HepG2 (cell line): Measurements from ENCODE around the gene SALL2. TPM values are rescaled to one million over a fixed set of nuclear protein-coding genes. Genes with fewer than 3 reads are reported as not detected.
A peak's percentile ranks its signal among the peaks of the same experiment; 100 is the strongest.

Experiments used
- ATAC-seq: fragments of 200-7000 bp; cut with Tn5 transposase; 3 replicates; pipeline ENCODE4 v1.9.1; 2020; ENCODE audit warnings: mild to moderate bottlenecking, moderate library complexity
- BruUV-seq: library from RNA; stranded (reverse); fragments of 400-500 nt; replicated peaks from 2 replicates; lab custom pipeline; 2021; lab: Mats Ljungman, UMichigan
- CTCF ChIA-PET: fragments of 300-600 bp; formaldehyde crosslinking; extraction: SDS; loops from one replicate; lab custom pipeline; 2021; ENCODE audit warnings: low total read pairs, inconsistent platforms, low intra/inter-chr PET ratio; lab: Yijun Ruan, JAX
- POLR2A ChIA-PET: fragments of 350-600 bp; sonication (Branson Sonifier 250); formaldehyde crosslinking; loops from one replicate; lab custom pipeline; 2020; ENCODE audit warnings: antibody characterized with exemption, inconsistent platforms; lab: Yijun Ruan, JAX
- DNase-seq: peaks from one replicate; pipeline ENCODE4 v3.0.0-alpha.2; 2015; ENCODE audit warnings: low spot score
- FAIRE-seq: peaks from 3 replicates; lab custom pipeline; 2011; peaks lifted over from hg19 to GRCh38; lab: Jason Lieb, UNC
- H2AFZ ChIP-seq: one replicate; pipeline ENCODE4 v1.6.1; 2011; ENCODE audit warnings: low read length, inconsistent platforms
- H3K27ac ChIP-seq: fragments of 300-600 bp; 3 replicates; pipeline ENCODE4 v1.8.0; 2011; ENCODE audit warnings: mixed run types, mild to moderate bottlenecking, mixed read lengths, low read length, inconsistent platforms; ENCODE audit not compliant: insufficient read depth; ENCODE audit errors: extremely low read length
- H3K27me3 ChIP-seq, 2 experiments: fragments of 200-600 bp in 1 of 2; 2 replicates in 1 of 2; 3 replicates in 1 of 2; pipeline versions ENCODE4 v1.6.0 to v1.8.0; 2011; ENCODE audit warnings: low read length in 2 of 2, mild to moderate bottlenecking in 2 of 2, moderate library complexity in 2 of 2, inconsistent platforms in 1 of 2; ENCODE audit not compliant: insufficient read depth in 2 of 2, control insufficient read depth in 1 of 2
- H3K36me3 ChIP-seq, 2 experiments: fragments of 200-600 bp in 1 of 2; replicated peaks in 1 of 2; 2 replicates in 1 of 2; 3 replicates in 1 of 2; pipeline versions ENCODE4 v1.5.1 to v1.8.0; 2011; ENCODE audit warnings: low read length in 2 of 2, inconsistent platforms in 1 of 2; ENCODE audit not compliant: insufficient read depth in 2 of 2, control insufficient read depth in 1 of 2
- H3K4me1 ChIP-seq: 2 replicates; pipeline ENCODE4 v1.5.1; 2012; ENCODE audit warnings: low read length, inconsistent platforms; ENCODE audit not compliant: insufficient read depth
- H3K4me2 ChIP-seq: 2 replicates; pipeline ENCODE4 v1.6.0; 2011; ENCODE audit warnings: low read depth, low read length, inconsistent platforms
- H3K4me3 ChIP-seq, 3 experiments: fragments of 200-600 bp in 1 of 3; sonication (generic), shearing (Covaris generic) in 1 of 3; replicated peaks in 1 of 3; 2 replicates each; pipeline ENCODE4 v1.5.1; 2011 to 2016; ENCODE audit warnings: low read length in 3 of 3, inconsistent platforms in 2 of 3, low read depth in 2 of 3, mild to moderate bottlenecking in 2 of 3, control low read depth in 1 of 3, mixed read lengths in 1 of 3; ENCODE audit not compliant: insufficient read depth in 1 of 3
- H3K79me2 ChIP-seq: one replicate; pipeline ENCODE4 v1.6.1; 2011; ENCODE audit warnings: low read length, inconsistent platforms; ENCODE audit not compliant: insufficient read depth
- H3K9ac ChIP-seq: 2 replicates; pipeline ENCODE4 v1.6.0; 2011; ENCODE audit warnings: mild to moderate bottlenecking, low read depth, low read length, inconsistent platforms; ENCODE audit not compliant: insufficient read depth
- H3K9me3 ChIP-seq: 2 replicates; pipeline ENCODE4 v1.5.1; 2012; ENCODE audit warnings: mild to moderate bottlenecking, low read length
- H4K20me1 ChIP-seq: 2 replicates; pipeline ENCODE4 v1.6.0; 2011; ENCODE audit warnings: inconsistent platforms, mild to moderate bottlenecking, low read length, moderate library complexity; ENCODE audit not compliant: insufficient read depth
- CEBPG ChIP-seq: IDR thresholded peaks from 2 replicates; pipeline ENCODE4 v1.6.1; 2016
- HNRNPH1 ChIP-seq: fragments of 200-400 bp; formaldehyde crosslinking; optimal IDR thresholded peaks from 2 replicates; pipeline ENCODE3; 2017; ENCODE audit warnings: mild to moderate bottlenecking, low read depth, low read length
- MTF1 ChIP-seq: sonication (generic); formaldehyde crosslinking; IDR thresholded peaks from 2 replicates; pipeline ENCODE4 v1.5.0; 2020; ENCODE audit warnings: missing genetic modification reagents
- MZF1 ChIP-seq: sonication (generic); formaldehyde crosslinking; IDR thresholded peaks from 2 replicates; pipeline ENCODE4 v1.8.1; 2023; ENCODE audit warnings: mild to moderate bottlenecking, missing genetic modification reagents, borderline replicate concordance
- NFRKB ChIP-seq: fragments of 450-650 bp; IDR thresholded peaks from 2 replicates; pipeline ENCODE4 v1.6.1; 2017
- NONO ChIP-seq, 2 experiments: fragments of 450-650 bp in 1 of 2; sonication (generic) in 1 of 2; formaldehyde crosslinking in 1 of 2; IDR thresholded peaks in 1 of 2; conservative IDR thresholded peaks in 1 of 2; 2 replicates each; pipeline versions ENCODE4 v1.6.1 to v1.8.0; 2017 to 2022; ENCODE audit warnings: mild to moderate bottlenecking in 1 of 2, missing genetic modification reagents in 1 of 2, moderate library complexity in 1 of 2
- REPIN1 ChIP-seq: sonication (generic); formaldehyde crosslinking; IDR thresholded peaks from 2 replicates; pipeline ENCODE4 v1.8.0; 2022; ENCODE audit warnings: missing genetic modification reagents, low read depth, mild to moderate bottlenecking, borderline replicate concordance
- STAT5B ChIP-seq: sonication (generic); formaldehyde crosslinking; IDR thresholded peaks from 2 replicates; pipeline ENCODE4 v1.4.0; 2020; ENCODE audit warnings: missing genetic modification reagents
- YEATS2 ChIP-seq: sonication (generic); formaldehyde crosslinking; IDR thresholded peaks from 2 replicates; pipeline ENCODE4 v1.4.0; 2020; ENCODE audit warnings: missing genetic modification reagents, borderline replicate concordance
- ZBTB7A ChIP-seq: sonication (generic); formaldehyde crosslinking; IDR thresholded peaks from 2 replicates; pipeline ENCODE4 v1.8.0; 2022; ENCODE audit warnings: mild to moderate bottlenecking, missing genetic modification reagents
- ZEB1 ChIP-seq: IDR thresholded peaks from 2 replicates; pipeline ENCODE4 v1.6.1; 2012; ENCODE audit warnings: mild to moderate bottlenecking, low read depth, inconsistent platforms; ENCODE audit not compliant: insufficient replicate concordance
- ZFX ChIP-seq: sonication (generic); formaldehyde crosslinking; IDR thresholded peaks from 2 replicates; pipeline ENCODE4 v1.4.0; 2020; ENCODE audit warnings: mild to moderate bottlenecking, low read depth, missing genetic modification reagents, moderate library complexity
- ZNF3 ChIP-seq: IDR thresholded peaks from 2 replicates; pipeline ENCODE4 v1.7.0; 2017; ENCODE audit warnings: inconsistent platforms
- ZNF33A ChIP-seq: sonication (generic); formaldehyde crosslinking; IDR thresholded peaks from 2 replicates; pipeline ENCODE4 v1.5.1; 2020; ENCODE audit warnings: missing genetic modification reagents, mild to moderate bottlenecking, moderate library complexity, borderline replicate concordance
- ZNF343 ChIP-seq: sonication (generic); formaldehyde crosslinking; IDR thresholded peaks from 2 replicates; pipeline ENCODE4 v1.4.0; 2020; ENCODE audit warnings: mild to moderate bottlenecking, missing genetic modification reagents
- ZNF350 ChIP-seq: sonication (generic); formaldehyde crosslinking; IDR thresholded peaks from 2 replicates; pipeline ENCODE4 v1.4.0; 2020; ENCODE audit warnings: mild to moderate bottlenecking, low read depth, missing genetic modification reagents, borderline replicate concordance
- ZSCAN22 ChIP-seq: sonication (generic); formaldehyde crosslinking; IDR thresholded peaks from 2 replicates; pipeline ENCODE4 v1.4.0; 2020; ENCODE audit warnings: mild to moderate bottlenecking, missing genetic modification reagents
- WGBS: methylation state at CpG from one replicate; pipeline ENCODE4 v1.1.6; 2017; ENCODE audit warnings: low lambda C conversion rate; 5-methylcytosine and 5-hydroxymethylcytosine counted together
- in situ Hi-C: cut with HindIII; loops from 2 replicates; pipeline ENCODE4 v1.10.0; 2017; ENCODE audit warnings: low pct_unique_long_range_greater_than_20kb; ENCODE audit not compliant: extremely low pct_ligation_motif_present
- intact Hi-C: fragments of 100-400 bp; cut with micrococcal nuclease; formaldehyde crosslinking; loops from one replicate; pipeline ENCODE4 v1.10.0; 2022; ENCODE audit not compliant: unreplicated experiment
- polyA plus RNA-seq, 8 experiments: library from polyadenylated mRNA; depleted of rRNA in 3 of 8; stranded (reverse) in 7 of 8; unstranded in 1 of 8; fragments of >200 nt; fragmentation: Illumina TruSeq in 4 of 8; extraction: Trizol in 4 of 8; gene quantifications; 2 replicates each; pipeline versions ENCODE4 v1.2.1 to v1.2.3, GENCODE V29; 2011 to 2016; ENCODE audit warnings: low read depth in 4 of 8, missing spikeins in 1 of 8, mixed read lengths in 1 of 8; ENCODE audit not compliant: insufficient read depth in 1 of 8
- total RNA-seq, 5 experiments: library from RNA; depleted of rRNA; stranded (reverse); fragments of >200 nt; fragmentation: Illumina TruSeq; extraction: Trizol; gene quantifications; 2 replicates each; pipeline ENCODE4 v1.2.3, GENCODE V29; 2016; ENCODE audit warnings: low read depth in 1 of 5
- TF ChIP-seq, protein P1 (sequence below): sonication (generic); formaldehyde crosslinking; conservative IDR thresholded peaks from 2 replicates; pipeline ENCODE4 v1.4.0; 2020; ENCODE audit warnings: missing genetic modification reagents
- TF ChIP-seq, protein P2 (sequence below): sonication (generic); formaldehyde crosslinking; IDR thresholded peaks from 2 replicates; pipeline ENCODE4 v1.4.0; 2020; ENCODE audit warnings: missing genetic modification reagents
- TF ChIP-seq, protein P3 (sequence below): conservative IDR thresholded peaks from 2 replicates; pipeline ENCODE4 v1.6.1; 2018; ENCODE audit warnings: missing genetic modification reagents
- TF ChIP-seq, protein P4 (sequence below): sonication (generic); formaldehyde crosslinking; IDR thresholded peaks from 2 replicates; pipeline ENCODE4 v1.4.0; 2020; ENCODE audit warnings: missing genetic modification reagents

Gene SALL2
- total and polyA plus RNA-seq, 2 of the 13 experiments (the other 11 are each of a cell fraction or from before 2014, with no cell fraction given), result 4.9 to 5.8 TPM

DNA sequence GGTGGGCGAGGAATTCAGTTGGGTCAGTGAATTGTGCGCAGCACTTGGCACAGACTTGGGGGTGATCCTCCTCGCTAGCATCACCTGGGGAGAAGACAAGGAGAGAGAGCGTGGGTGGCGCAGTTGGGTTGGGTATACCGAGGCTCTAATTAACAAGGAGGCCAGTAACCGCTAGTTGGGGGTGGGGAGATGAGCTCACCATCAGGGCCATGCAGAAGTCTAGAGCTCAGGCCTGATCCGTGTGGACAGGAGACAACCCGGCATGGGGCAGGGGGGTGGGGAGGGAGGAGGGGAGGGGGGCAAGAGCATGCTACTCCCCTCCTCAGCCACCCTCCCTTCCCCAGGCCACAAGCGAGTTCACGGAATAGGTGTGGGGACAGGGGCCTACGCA, 580 bp downstream of the SALL2 start:
- in situ Hi-C loops (no loop called here), intact Hi-C loops (no loop called here)
- Histone ChIP-seq H4K20me1 (no peaks in the 10 kb centered on the region), H3K27ac (peak overlapping the region; percentile 69), H3K79me2 (no peaks in the 10 kb centered on the region), H3K4me3 (peak overlapping the region; percentile 77 to 83 (median 78); a peak in 4 of 6 replicates), H3K27me3 (no peaks in the 10 kb centered on the region), H3K9me3 (no peaks in the 10 kb centered on the region), H3K36me3 (no peaks in the 10 kb centered on the region), H2AFZ (no peak overlapping the region), H3K4me1 (peaks cover 40% of the 10 kb centered on the region), H3K4me2 (peak overlapping the region; percentile 82), H3K9ac (peak overlapping the region; percentile 80; the same call in 1 of the 2 replicates)
- no peak for DNase-seq
- ChIA-PET POLR2A (interaction anchor here (0.9 to 10.8 kb wide), 8 partner anchors 9 to 89 kb away, joined by 3 to 173 read pairs (median 13); partner anchors contain the start of genes CHD8 and METTL3), CTCF (no interaction called here)
- FAIRE-seq, result no peak
- ATAC-seq, result peak; percentile 1
- 71% methylated on average over 12 of the region's 12 CpGs for WGBS
- no TSS peak for BruUV-seq
- TF ChIP-seq NFRKB (no peak), ZFX (0 out of 2 replicates have a peak, but pooled peaks have one; percentile 1), ZBTB7A (peak; percentile 9; the same call in 1 of the 2 replicates), MZF1 (no peak), ZNF3 (CRISPR knock-in tag) (no peak), ZNF343 (CRISPR knock-in tag) (no peak), ZNF350 (0 out of 2 replicates have a peak, but pooled peaks have one; percentile 6), ZSCAN22 (no peak), MTF1 (CRISPR knock-in tag) (no peak), ZNF33A (CRISPR knock-in tag) (no peak), STAT5B (CRISPR knock-in tag) (no peak), HNRNPH1 (no peak), YEATS2 (CRISPR knock-in tag) (no peak), REPIN1 (CRISPR knock-in tag) (no peak), NONO (IDR thresholded peaks at IDR 0.05) (no peak), NONO (CRISPR knock-in tag; conservative IDR thresholded peaks at IDR 0.05) (no peak), CEBPG (CRISPR knock-in tag) (no peak), ZEB1 (no peak)
- TF ChIP-seq, protein P1, sequence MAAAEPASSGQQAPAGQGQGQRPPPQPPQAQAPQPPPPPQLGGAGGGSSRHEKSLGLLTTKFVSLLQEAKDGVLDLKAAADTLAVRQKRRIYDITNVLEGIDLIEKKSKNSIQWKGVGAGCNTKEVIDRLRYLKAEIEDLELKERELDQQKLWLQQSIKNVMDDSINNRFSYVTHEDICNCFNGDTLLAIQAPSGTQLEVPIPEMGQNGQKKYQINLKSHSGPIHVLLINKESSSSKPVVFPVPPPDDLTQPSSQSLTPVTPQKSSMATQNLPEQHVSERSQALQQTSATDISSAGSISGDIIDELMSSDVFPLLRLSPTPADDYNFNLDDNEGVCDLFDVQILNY (CRISPR knock-in tag), result no peak
- TF ChIP-seq, protein P2, sequence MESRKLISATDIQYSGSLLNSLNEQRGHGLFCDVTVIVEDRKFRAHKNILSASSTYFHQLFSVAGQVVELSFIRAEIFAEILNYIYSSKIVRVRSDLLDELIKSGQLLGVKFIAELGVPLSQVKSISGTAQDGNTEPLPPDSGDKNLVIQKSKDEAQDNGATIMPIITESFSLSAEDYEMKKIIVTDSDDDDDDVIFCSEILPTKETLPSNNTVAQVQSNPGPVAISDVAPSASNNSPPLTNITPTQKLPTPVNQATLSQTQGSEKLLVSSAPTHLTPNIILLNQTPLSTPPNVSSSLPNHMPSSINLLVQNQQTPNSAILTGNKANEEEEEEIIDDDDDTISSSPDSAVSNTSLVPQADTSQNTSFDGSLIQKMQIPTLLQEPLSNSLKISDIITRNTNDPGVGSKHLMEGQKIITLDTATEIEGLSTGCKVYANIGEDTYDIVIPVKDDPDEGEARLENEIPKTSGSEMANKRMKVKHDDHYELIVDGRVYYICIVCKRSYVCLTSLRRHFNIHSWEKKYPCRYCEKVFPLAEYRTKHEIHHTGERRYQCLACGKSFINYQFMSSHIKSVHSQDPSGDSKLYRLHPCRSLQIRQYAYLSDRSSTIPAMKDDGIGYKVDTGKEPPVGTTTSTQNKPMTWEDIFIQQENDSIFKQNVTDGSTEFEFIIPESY, result peak; percentile 52
- TF ChIP-seq, protein P3, sequence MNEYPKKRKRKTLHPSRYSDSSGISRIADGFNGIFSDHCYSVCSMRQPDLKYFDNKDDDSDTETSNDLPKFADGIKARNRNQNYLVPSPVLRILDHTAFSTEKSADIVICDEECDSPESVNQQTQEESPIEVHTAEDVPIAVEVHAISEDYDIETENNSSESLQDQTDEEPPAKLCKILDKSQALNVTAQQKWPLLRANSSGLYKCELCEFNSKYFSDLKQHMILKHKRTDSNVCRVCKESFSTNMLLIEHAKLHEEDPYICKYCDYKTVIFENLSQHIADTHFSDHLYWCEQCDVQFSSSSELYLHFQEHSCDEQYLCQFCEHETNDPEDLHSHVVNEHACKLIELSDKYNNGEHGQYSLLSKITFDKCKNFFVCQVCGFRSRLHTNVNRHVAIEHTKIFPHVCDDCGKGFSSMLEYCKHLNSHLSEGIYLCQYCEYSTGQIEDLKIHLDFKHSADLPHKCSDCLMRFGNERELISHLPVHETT (CRISPR knock-in tag), result no peak
- TF ChIP-seq, protein P4, sequence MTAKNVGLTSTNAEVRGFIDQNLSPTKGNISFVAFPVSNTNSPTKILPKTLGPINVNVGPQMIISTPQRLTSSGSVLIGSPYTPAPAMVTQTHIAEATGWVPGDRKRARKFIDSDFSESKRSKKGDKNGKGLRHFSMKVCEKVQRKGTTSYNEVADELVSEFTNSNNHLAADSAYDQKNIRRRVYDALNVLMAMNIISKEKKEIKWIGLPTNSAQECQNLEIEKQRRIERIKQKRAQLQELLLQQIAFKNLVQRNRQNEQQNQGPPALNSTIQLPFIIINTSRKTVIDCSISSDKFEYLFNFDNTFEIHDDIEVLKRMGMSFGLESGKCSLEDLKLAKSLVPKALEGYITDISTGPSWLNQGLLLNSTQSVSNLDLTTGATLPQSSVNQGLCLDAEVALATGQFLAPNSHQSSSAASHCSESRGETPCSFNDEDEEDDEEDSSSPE (CRISPR knock-in tag), result no peak
